Stimulated activated naive CD8-positive, alpha-beta T cell treated with anti-CD3 and anti-CD28 coated beads, Interleukin-15, Interleukin-2, amounts not matched to agents 100 ng/mL and 50 ng/mL, for 24 hours (primary cell): ENCODE measurements around the gene FMN1.

Source experiments
- H3K27ac Mint-ChIP-seq: one replicate; pipeline ENCODE4 v1.8.0; 2021; ENCODE audit warnings: mild to moderate bottlenecking, mixed read lengths
- H3K27me3 Mint-ChIP-seq: one replicate; pipeline ENCODE4 v1.8.0; 2021; ENCODE audit warnings: mixed read lengths
- H3K36me3 Mint-ChIP-seq: one replicate; pipeline ENCODE4 v1.8.0; 2021; ENCODE audit warnings: low read depth, mixed read lengths
- H3K4me1 Mint-ChIP-seq: one replicate; pipeline ENCODE4 v1.8.0; 2021; ENCODE audit warnings: low read depth, mixed read lengths
- H3K4me3 Mint-ChIP-seq: one replicate; pipeline ENCODE4 v1.8.0; 2021; ENCODE audit warnings: mild to moderate bottlenecking, mixed read lengths
- H3K9me3 Mint-ChIP-seq: one replicate; pipeline ENCODE4 v1.8.0; 2021; ENCODE audit warnings: mixed read lengths

The FMN1 gene

DNA sequence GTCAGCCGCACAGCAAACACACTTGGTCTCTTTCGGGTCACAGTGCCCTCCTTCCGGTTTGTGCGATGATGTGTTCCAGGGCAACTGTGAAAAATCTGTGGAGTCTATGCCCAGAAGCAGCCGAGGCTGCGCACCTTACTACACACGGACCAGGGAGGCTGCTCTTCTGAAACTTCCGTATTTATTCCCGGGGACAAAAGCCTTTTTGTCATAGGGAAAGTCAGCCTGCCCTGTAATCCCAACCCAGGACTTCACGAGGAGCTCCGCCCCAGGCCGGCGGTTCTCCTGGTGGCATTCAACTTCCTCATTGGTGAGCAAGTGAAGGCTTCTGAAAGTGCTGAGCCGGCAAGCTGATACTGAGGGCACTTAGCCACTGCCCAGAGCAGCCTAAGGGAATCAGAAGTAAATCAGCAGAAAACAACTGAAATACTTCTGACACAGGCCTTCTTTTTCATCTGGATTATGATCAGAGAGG is 126.5 kb downstream of the FMN1 start:
- Mint-ChIP-seq H3K27ac (peak overlapping the region; percentile 36), H3K27me3 (peaks cover 19% of the 10 kb centered on the region), H3K9me3 (no peaks in the 10 kb centered on the region), H3K36me3 (no peaks in the 10 kb centered on the region), H3K4me1 (peaks cover 14% of the 10 kb centered on the region), H3K4me3 (peak overlapping the region; percentile 51)

- peaks cover 14% of the 10 kb centered on the region for H3K4me1 Mint-ChIP-seq
- no peaks in the 10 kb centered on the region for H3K36me3 Mint-ChIP-seq
- no peak overlapping the region for H3K27ac Mint-ChIP-seq
- H3K9me3 Mint-ChIP-seq: no peaks in the 10 kb centered on the region
- peak overlapping the region; percentile 51 for H3K4me3 Mint-ChIP-seq
- peaks cover 19% of the 10 kb centered on the region for H3K27me3 Mint-ChIP-seq
Observed at GRCh38 chr15:33067456-33067855, 127.1 kb downstream of the FMN1 start.

DNA sequence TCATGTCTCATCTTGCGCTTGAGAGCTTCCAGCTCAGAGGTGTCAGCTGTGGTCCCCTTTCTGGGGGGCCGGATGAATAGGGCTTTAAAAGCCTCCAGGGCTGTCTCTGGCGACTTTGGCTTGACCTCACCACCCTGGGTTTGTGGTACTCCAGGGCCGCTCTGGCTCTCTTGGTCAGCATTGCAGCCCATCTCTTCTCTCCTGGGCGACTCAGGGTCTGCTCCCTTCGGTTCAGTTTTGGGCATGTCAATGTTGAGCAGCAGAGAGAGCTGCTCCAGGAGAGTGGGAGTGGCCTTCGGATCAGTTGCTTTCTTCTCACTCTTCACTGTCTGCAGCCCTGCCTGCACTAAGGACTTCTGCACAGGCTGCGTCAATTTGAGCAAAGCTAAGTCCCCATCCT is 127.9 kb downstream of the FMN1 start:
- H3K4me1 Mint-ChIP-seq: peaks cover 14% of the 10 kb centered on the region
- H3K9me3 Mint-ChIP-seq: no peaks in the 10 kb centered on the region
- H3K36me3 Mint-ChIP-seq: no peaks in the 10 kb centered on the region
- no peak overlapping the region for H3K4me3 Mint-ChIP-seq
- H3K27me3 Mint-ChIP-seq: peaks cover 19% of the 10 kb centered on the region
- no peak overlapping the region for H3K27ac Mint-ChIP-seq

GRCh38 chr15:33064878-33065277 is 129.6 kb downstream of the FMN1 start:
- Mint-ChIP-seq H3K9me3 (no peaks in the 10 kb centered on the region), H3K4me3 (no peak overlapping the region), H3K4me1 (peaks cover 14% of the 10 kb centered on the region), H3K36me3 (no peaks in the 10 kb centered on the region), H3K27me3 (peaks cover 19% of the 10 kb centered on the region), H3K27ac (no peak overlapping the region)

DNA sequence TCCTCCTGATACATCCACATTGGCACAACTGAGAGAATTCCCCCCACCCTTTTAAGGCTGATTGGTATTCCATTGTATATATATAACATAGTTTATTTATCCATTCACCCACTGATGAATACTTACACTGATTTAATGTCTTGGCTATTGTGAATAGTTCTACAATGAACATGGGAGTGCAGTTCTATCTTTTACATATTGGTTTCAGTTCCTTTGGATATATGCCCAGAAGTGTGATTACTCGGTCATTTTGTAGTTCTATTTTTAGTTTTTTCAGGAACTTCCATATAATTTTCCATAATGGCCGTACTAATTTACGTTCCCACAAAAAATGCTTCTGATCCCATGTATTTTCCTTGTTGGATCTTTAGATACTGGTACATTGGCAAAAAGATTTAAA is 135.3 kb downstream of the FMN1 start:
- H3K27ac Mint-ChIP-seq: no peak overlapping the region
- H3K9me3 Mint-ChIP-seq: no peaks in the 10 kb centered on the region
- no peaks in the 10 kb centered on the region for H3K36me3 Mint-ChIP-seq
- H3K27me3 Mint-ChIP-seq: no peaks in the 10 kb centered on the region
- H3K4me3 Mint-ChIP-seq: no peak overlapping the region
- no peaks in the 10 kb centered on the region for H3K4me1 Mint-ChIP-seq

GRCh38 chr15:33057845-33058244 is 136.7 kb downstream of the FMN1 start:
- no peaks in the 10 kb centered on the region for H3K36me3 Mint-ChIP-seq
- no peak overlapping the region for H3K4me3 Mint-ChIP-seq
- no peaks in the 10 kb centered on the region for H3K9me3 Mint-ChIP-seq
- H3K4me1 Mint-ChIP-seq: no peaks in the 10 kb centered on the region
- no peaks in the 10 kb centered on the region for H3K27me3 Mint-ChIP-seq
- no peak overlapping the region for H3K27ac Mint-ChIP-seq

DNA sequence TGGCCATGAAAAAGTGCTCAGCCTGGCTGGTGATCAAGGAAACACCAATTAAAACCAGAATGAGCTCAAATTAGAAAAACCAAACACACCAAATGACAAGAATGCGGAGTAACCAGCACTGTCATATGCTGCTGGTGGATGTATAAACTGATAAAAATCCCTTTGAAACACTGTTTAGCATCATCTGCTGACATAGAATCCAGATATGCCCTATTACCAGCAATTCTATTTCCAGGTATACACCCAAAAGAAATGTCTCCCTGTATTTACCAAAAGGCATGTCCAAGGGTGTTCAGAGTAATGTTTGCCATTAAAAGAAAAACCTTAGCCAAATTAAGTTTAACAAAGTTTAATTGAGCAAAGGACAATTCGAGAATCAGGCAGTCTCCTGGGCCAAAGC is 138.6 kb downstream of the FMN1 start:
- Mint-ChIP-seq H3K27ac (no peak overlapping the region), H3K4me1 (no peaks in the 10 kb centered on the region), H3K9me3 (no peaks in the 10 kb centered on the region), H3K36me3 (no peaks in the 10 kb centered on the region), H3K27me3 (no peaks in the 10 kb centered on the region), H3K4me3 (no peak overlapping the region)

GRCh38 chr15:33051528-33051927 is 143.0 kb downstream of the FMN1 start:
- peaks cover 4% of the 10 kb centered on the region for H3K9me3 Mint-ChIP-seq
- H3K4me3 Mint-ChIP-seq: no peak overlapping the region
- no peaks in the 10 kb centered on the region for H3K27me3 Mint-ChIP-seq
- peaks cover 10% of the 10 kb centered on the region for H3K36me3 Mint-ChIP-seq
- H3K4me1 Mint-ChIP-seq: peaks cover 7% of the 10 kb centered on the region
- no peak overlapping the region for H3K27ac Mint-ChIP-seq

- Mint-ChIP-seq H3K9me3 (peaks cover 5% of the 10 kb centered on the region), H3K36me3 (peaks cover 10% of the 10 kb centered on the region), H3K27me3 (no peaks in the 10 kb centered on the region), H3K27ac (no peak overlapping the region), H3K4me1 (peaks cover 8% of the 10 kb centered on the region), H3K4me3 (no peak overlapping the region)
Observed at GRCh38 chr15:33048255-33048654, 146.3 kb downstream of the FMN1 start.

DNA sequence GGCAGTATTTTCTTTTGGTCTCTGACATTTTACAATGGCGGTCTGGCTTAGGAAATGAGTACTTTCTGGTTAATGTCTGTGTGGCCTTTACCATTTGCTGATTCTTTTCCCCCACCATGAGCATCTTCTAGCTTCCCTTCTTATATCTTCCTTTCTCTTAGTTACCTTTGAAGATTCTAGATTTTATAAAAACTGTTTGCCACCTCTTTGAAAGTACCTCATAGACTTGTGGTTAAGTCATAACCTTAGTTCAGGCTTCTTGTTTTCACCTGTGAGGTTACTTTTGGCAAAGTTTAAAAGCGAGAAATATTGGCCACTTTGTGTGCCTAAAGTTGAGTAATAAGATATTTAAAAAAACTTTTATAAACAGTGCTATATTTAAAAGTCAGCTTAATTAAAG is 147.4 kb downstream of the FMN1 start:
- Mint-ChIP-seq H3K4me3 (no peak overlapping the region), H3K4me1 (peaks cover 8% of the 10 kb centered on the region), H3K27ac (no peak overlapping the region), H3K9me3 (peaks cover 10% of the 10 kb centered on the region), H3K36me3 (peaks cover 10% of the 10 kb centered on the region), H3K27me3 (no peaks in the 10 kb centered on the region)

GRCh38 chr15:33046329-33046728 is 148.2 kb downstream of the FMN1 start:
- no peaks in the 10 kb centered on the region for H3K27me3 Mint-ChIP-seq
- no peak overlapping the region for H3K27ac Mint-ChIP-seq
- H3K9me3 Mint-ChIP-seq: peaks cover 10% of the 10 kb centered on the region
- H3K4me1 Mint-ChIP-seq: peaks cover 8% of the 10 kb centered on the region
- H3K36me3 Mint-ChIP-seq: peaks cover 10% of the 10 kb centered on the region
- H3K4me3 Mint-ChIP-seq: no peak overlapping the region

- peaks cover 10% of the 10 kb centered on the region for H3K9me3 Mint-ChIP-seq
- no peaks in the 10 kb centered on the region for H3K27me3 Mint-ChIP-seq
- H3K36me3 Mint-ChIP-seq: peaks cover 10% of the 10 kb centered on the region
- H3K27ac Mint-ChIP-seq: no peak overlapping the region
- H3K4me1 Mint-ChIP-seq: peaks cover 8% of the 10 kb centered on the region
- H3K4me3 Mint-ChIP-seq: no peak overlapping the region
Observed at GRCh38 chr15:33045066-33045810, 149.3 kb downstream of the FMN1 start.

DNA sequence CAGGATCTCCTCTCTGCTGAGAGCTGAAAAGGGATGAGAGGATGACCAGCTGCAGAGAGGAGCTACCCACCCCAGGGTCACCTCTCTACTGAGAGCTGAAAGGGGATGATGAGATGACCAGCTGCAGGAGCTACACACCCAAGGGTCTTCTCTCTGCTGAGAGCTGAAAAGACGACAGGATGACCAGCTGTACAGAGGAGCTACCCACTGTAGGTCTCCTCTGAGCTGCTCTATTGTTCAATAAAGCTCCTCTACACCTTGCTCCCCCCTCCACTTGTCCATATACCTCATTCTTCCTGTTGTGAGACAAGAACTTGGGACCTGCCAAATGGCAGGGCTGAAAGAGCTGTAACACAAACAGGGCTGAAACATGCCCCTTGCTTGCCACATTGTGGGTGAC is 149.9 kb downstream of the FMN1 start:
- no peaks in the 10 kb centered on the region for H3K27me3 Mint-ChIP-seq
- peaks cover 8% of the 10 kb centered on the region for H3K9me3 Mint-ChIP-seq
- no peak overlapping the region for H3K4me3 Mint-ChIP-seq
- H3K36me3 Mint-ChIP-seq: peaks cover 8% of the 10 kb centered on the region
- H3K27ac Mint-ChIP-seq: no peak overlapping the region
- peaks cover 8% of the 10 kb centered on the region for H3K4me1 Mint-ChIP-seq

GRCh38 chr15:33043636-33044035 is 150.9 kb downstream of the FMN1 start:
- peaks cover 8% of the 10 kb centered on the region for H3K4me1 Mint-ChIP-seq
- H3K27ac Mint-ChIP-seq: no peak overlapping the region
- H3K9me3 Mint-ChIP-seq: peaks cover 6% of the 10 kb centered on the region
- H3K27me3 Mint-ChIP-seq: no peaks in the 10 kb centered on the region
- no peak overlapping the region for H3K4me3 Mint-ChIP-seq
- peaks cover 3% of the 10 kb centered on the region for H3K36me3 Mint-ChIP-seq

DNA sequence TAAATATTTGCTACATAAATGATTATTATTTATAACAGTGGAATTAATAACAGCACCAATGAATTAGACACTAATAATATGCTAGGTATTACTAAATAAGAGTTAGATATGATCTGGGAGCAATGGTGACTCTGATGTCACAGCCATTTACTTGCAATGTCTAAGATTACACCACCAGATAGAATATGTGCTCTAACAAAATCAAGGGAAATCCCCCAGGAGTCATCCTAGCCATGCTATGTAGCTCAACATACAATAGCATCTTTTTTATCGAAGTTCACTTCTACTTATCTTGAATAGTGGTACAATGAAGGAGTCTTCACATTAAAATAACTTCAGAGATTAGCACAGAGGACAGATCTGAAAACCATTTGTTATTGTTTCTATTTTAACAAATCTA is 154.0 kb downstream of the FMN1 start:
- Mint-ChIP-seq H3K27me3 (no peaks in the 10 kb centered on the region), H3K4me3 (no peak overlapping the region)

DNA sequence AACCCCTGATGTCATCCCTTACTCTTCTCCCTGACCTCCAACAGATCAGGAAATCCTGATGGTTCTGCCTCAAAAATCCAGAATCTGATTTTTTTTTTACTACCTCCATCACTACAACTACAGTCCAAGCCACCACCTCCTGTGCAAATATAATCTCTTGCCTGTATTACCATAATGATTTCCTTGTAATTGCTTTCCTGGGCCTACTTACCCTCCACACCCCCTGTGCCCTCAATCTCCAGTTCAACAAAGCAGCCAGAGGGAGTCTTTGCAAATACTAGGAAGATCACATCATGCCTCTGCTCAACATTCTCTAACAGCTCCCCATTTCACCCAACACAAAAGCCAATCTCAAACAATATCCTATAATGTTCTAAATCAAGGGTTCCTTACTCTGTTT is 159.9 kb downstream of the FMN1 start:
- H3K4me3 Mint-ChIP-seq: no peak overlapping the region
- no peaks in the 10 kb centered on the region for H3K27me3 Mint-ChIP-seq
- H3K9me3 Mint-ChIP-seq: no peaks in the 10 kb centered on the region
- H3K36me3 Mint-ChIP-seq: no peaks in the 10 kb centered on the region
- no peak overlapping the region for H3K27ac Mint-ChIP-seq
- H3K4me1 Mint-ChIP-seq: no peaks in the 10 kb centered on the region

More for the DNA sequence above, 154.0 kb downstream of the FMN1 start:
- Mint-ChIP-seq H3K27ac (no peak overlapping the region), H3K9me3 (peaks cover 6% of the 10 kb centered on the region), H3K36me3 (no peaks in the 10 kb centered on the region), H3K4me1 (no peaks in the 10 kb centered on the region)
